Measurements from ENCODE around the gene IL1RAPL1. TPM values are rescaled to one million over a fixed set of nuclear protein-coding genes. Genes with fewer than 3 reads are reported as not detected.

The IL1RAPL1 gene
- polyA plus RNA-seq, 2 of the 4 experiments (the other 2 are of a cell fraction), result not detected

- no peak for TF ChIP-seq CTCF (IDR thresholded peaks at IDR 0.05)
Measured at GRCh38 chrX:29952016-29952415, 1364.8 kb downstream of the IL1RAPL1 start (continued).

GRCh38 chrX:29962061-29962460 is 1374.8 kb downstream of the IL1RAPL1 start:
- Histone ChIP-seq H3K9me3 (no peaks in the 10 kb centered on the region), H3K4me2 (no peak overlapping the region), H3K4me3 (no peak overlapping the region), H3K27ac (no peak overlapping the region), H3K4me1 (no peaks in the 10 kb centered on the region)
- DNase-seq (ENCODE audit: low read depth in 1 of 2, low spot score in 1 of 2) (no peak), FAIRE-seq (no peak), ATAC-seq (no peak)
- ChIA-PET POLR2A (no interaction called here), CTCF (no interaction called here)
- 9% methylated on average over 2 of the region's 2 CpGs for WGBS (ENCODE audit: missing lambda C conversion rate)
- TF ChIP-seq NFE2L2 (conservative IDR thresholded peaks at IDR 0.05; ENCODE audit: low read length) (no peak), TFCP2L1 (CRISPR knock-in tag; IDR thresholded peaks at IDR 0.05) (no peak), EP300 (IDR thresholded peaks at IDR 0.05) (no peak), CHD2 (IDR thresholded peaks at IDR 0.05; ENCODE audit: low read length, partially characterized antibody) (no peak), EHF (CRISPR knock-in tag; IDR thresholded peaks at IDR 0.05) (no peak), TP53 (CRISPR knock-in tag; IDR thresholded peaks at IDR 0.05) (no peak), ZNF302 (CRISPR knock-in tag; IDR thresholded peaks at IDR 0.05) (no peak), ELK1 (IDR thresholded peaks at IDR 0.05; ENCODE audit: low read depth, low read length) (no peak), RARB (CRISPR knock-in tag; IDR thresholded peaks at IDR 0.05) (no peak), ATOH8 (CRISPR knock-in tag; IDR thresholded peaks at IDR 0.05; ENCODE audit: low read depth) (no peak), EHMT2 (IDR thresholded peaks at IDR 0.05; ENCODE audit: low read depth) (no peak), HMGXB4 (CRISPR knock-in tag; IDR thresholded peaks at IDR 0.05; ENCODE audit: borderline replicate concordance) (no peak), MYC (IDR thresholded peaks at IDR 0.05; ENCODE audit: borderline replicate concordance, low read length) (no peak), POLR2AphosphoS2 (conservative IDR thresholded peaks at IDR 0.05; ENCODE audit: low read length) (no peak), NPAS2 (CRISPR knock-in tag; IDR thresholded peaks at IDR 0.05; ENCODE audit: borderline replicate concordance) (no peak), REST (IDR thresholded peaks at IDR 0.05) (no peak), JUN (IDR thresholded peaks at IDR 0.05) (no peak), ZFP36 (IDR thresholded peaks at IDR 0.05; ENCODE audit: borderline replicate concordance, partially characterized antibody) (no peak), FOXS1 (CRISPR knock-in tag; IDR thresholded peaks at IDR 0.05) (no peak)
